ENCODE data around the gene ANTXR1.

DNA sequence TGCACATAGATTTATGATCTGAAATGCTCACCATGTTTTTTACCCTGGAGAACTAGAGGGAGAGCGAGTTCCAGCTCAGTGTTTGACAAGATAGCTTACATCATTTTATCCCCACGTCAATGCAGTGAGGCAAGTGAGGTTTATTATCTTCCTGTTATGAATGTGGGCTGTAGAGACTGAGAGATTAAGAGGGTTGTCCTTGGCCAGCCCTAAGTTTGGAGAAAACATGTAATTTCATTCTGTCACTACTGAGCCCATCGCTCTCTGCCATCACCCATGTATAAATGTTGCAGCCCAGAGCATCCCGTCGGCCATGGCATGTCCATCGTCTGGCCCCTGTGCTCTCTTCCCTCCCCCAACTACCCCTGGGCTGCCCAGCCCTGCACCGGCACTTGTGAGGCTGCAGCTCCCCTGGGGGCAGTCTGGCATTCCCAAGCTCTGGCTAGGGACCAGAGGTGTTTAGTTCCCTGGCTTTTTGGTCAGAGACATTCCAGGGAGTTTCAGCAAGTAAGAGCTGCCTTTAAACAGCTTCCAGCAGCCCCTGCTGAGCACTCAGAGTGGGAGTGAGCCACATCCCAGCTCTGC, 136.7 kb downstream of the ANTXR1 start:
- TF ChIP-seq, protein P1, sequence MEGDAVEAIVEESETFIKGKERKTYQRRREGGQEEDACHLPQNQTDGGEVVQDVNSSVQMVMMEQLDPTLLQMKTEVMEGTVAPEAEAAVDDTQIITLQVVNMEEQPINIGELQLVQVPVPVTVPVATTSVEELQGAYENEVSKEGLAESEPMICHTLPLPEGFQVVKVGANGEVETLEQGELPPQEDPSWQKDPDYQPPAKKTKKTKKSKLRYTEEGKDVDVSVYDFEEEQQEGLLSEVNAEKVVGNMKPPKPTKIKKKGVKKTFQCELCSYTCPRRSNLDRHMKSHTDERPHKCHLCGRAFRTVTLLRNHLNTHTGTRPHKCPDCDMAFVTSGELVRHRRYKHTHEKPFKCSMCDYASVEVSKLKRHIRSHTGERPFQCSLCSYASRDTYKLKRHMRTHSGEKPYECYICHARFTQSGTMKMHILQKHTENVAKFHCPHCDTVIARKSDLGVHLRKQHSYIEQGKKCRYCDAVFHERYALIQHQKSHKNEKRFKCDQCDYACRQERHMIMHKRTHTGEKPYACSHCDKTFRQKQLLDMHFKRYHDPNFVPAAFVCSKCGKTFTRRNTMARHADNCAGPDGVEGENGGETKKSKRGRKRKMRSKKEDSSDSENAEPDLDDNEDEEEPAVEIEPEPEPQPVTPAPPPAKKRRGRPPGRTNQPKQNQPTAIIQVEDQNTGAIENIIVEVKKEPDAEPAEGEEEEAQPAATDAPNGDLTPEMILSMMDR (IDR thresholded peaks at IDR 0.05; ENCODE audit: borderline replicate concordance, extremely low read depth, low read length, poor library complexity, severe bottlenecking), result no peak
- TF ChIP-seq EZH2 (IDR thresholded peaks at IDR 0.05; ENCODE audit: borderline replicate concordance, low read depth, low read length, severe bottlenecking), result no peak

All from DND-41 (cell line).